Lower leg skin (tissue), 4 donors: Measurements from ENCODE around the gene ASB10. TPM values are rescaled to one million over a fixed set of nuclear protein-coding genes. Genes with fewer than 3 reads are reported as not detected.
A peak's percentile ranks its signal among the peaks of the same experiment; 100 is the strongest.

Experiments used
- DNase-seq, 2 donors: peaks; one replicate each; pipeline ENCODE4 v3.0.0-alpha.2; 2019; ENCODE audit warnings: low spot score in 2 of 2
- H3K4me3 ChIP-seq: fragments of 200-600 bp; sonication (generic); 2 replicates; pipeline ENCODE4 v1.5.1; 2017; ENCODE audit warnings: mild to moderate bottlenecking, low read depth; ENCODE audit not compliant: poor library complexity, severe bottlenecking
- POLR2A ChIP-seq, 2 donors: fragments of 450-650 bp; IDR thresholded peaks; one replicate each; pipeline ENCODE4 v1.6.1; 2016 to 2017; ENCODE audit warnings: antibody characterized with exemption in 2 of 2, mild to moderate bottlenecking in 1 of 2, moderate library complexity in 1 of 2
- WGBS, 2 donors: methylation state at CpG; one replicate each; pipeline ENCODE4 v1.1.5; 2018; 5-methylcytosine and 5-hydroxymethylcytosine counted together
- intact Hi-C: fragments of 100-400 bp; cut with DNase I; formaldehyde crosslinking; loops from one replicate; pipeline ENCODE4 v1.15.0; 2023; ENCODE audit warnings: low total_unique reads
- total RNA-seq, 4 donors: library from RNA; depleted of rRNA; stranded (reverse); fragments of >200 nt; gene quantifications; one replicate each; pipeline ENCODE4 v1.1.0, GENCODE V29; 2016
- TF ChIP-seq, protein P1 (sequence below), 3 donors: fragments of 450-650 bp; IDR thresholded peaks; one replicate each; pipeline ENCODE4 v1.5.1; 2016; ENCODE audit warnings: antibody characterized with exemption in 3 of 3, mild to moderate bottlenecking in 3 of 3, moderate library complexity in 2 of 3

The ASB10 gene
- total RNA-seq, 4 donors from 2014 or later = not detected

DNA sequence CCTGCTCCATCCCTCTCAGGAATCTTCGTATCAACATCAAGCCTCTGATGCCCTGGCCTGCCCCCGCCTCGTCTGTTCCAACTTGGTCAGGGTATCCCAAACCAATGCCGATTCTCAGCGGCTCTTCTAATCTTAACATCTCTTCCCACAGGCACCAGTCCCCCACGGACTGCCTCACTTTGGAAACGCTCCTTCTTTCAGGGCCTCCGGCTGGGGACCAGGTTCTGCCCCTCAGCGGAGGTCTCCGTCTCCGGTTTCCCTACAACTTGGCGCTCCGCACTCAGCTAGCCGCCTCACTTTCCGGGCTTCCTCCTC lies 39.5 kb upstream of the ASB10 start:
- intact Hi-C loops = no loop called here
- 0 to 2% methylated on average over 15 of the region's 15 CpGs for WGBS, 2 donors

GRCh38 chr7:151225948-151226510 lies 39.0 kb upstream of the ASB10 start:
- DNase-seq = no peak
- intact Hi-C loops = no loop called here
- H3K4me3 ChIP-seq = peak overlapping the region; percentile 69
- TF ChIP-seq, protein P1, sequence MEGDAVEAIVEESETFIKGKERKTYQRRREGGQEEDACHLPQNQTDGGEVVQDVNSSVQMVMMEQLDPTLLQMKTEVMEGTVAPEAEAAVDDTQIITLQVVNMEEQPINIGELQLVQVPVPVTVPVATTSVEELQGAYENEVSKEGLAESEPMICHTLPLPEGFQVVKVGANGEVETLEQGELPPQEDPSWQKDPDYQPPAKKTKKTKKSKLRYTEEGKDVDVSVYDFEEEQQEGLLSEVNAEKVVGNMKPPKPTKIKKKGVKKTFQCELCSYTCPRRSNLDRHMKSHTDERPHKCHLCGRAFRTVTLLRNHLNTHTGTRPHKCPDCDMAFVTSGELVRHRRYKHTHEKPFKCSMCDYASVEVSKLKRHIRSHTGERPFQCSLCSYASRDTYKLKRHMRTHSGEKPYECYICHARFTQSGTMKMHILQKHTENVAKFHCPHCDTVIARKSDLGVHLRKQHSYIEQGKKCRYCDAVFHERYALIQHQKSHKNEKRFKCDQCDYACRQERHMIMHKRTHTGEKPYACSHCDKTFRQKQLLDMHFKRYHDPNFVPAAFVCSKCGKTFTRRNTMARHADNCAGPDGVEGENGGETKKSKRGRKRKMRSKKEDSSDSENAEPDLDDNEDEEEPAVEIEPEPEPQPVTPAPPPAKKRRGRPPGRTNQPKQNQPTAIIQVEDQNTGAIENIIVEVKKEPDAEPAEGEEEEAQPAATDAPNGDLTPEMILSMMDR (IDR thresholded peaks at IDR 0.05) = no peak
- no peak for TF ChIP-seq POLR2A (IDR thresholded peaks at IDR 0.05)
- WGBS, 2 donors = 51 to 56% methylated on average over 8 of the region's 8 CpGs

More for the DNA sequence above, 39.5 kb upstream of the ASB10 start:
- peak overlapping the region; percentile 69 for H3K4me3 ChIP-seq
- DNase-seq = no peak
- TF ChIP-seq POLR2A (IDR thresholded peaks at IDR 0.05) = no peak
- TF ChIP-seq, protein P1 (IDR thresholded peaks at IDR 0.05) = no peak

DNA sequence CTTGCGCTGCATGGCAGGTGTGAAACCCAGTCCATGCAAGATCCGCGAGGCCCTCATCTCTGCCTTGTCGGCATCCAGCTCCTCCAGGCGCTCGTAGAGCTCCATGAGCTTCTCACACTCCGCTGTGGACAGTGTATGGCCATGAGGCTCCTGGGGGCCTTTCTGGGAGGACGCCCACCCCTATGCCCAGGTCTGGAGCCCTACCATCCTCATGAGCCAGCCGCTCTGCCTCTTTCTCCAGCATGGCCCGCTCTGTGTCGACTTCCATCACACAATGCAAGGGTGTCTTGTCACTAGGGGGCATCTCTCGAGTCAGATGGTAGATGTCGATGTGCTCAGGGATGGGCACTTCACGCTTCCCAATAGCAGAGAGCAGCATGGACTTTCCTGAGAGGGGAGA lies 36.7 kb upstream of the ASB10 start:
- no peak for DNase-seq
- 92 to 94% methylated on average over 14 of the region's 14 CpGs for WGBS, 2 donors
- H3K4me3 ChIP-seq = no peak overlapping the region
- no peak for TF ChIP-seq POLR2A (IDR thresholded peaks at IDR 0.05)
- TF ChIP-seq, protein P1 (IDR thresholded peaks at IDR 0.05) = no peak
- intact Hi-C loops = no loop called here

GRCh38 chr7:151218170-151218569 lies 31.1 kb upstream of the ASB10 start:
- intact Hi-C loops = no loop called here
- TF ChIP-seq, protein P1 (IDR thresholded peaks at IDR 0.05) = no peak
- TF ChIP-seq POLR2A (IDR thresholded peaks at IDR 0.05) = no peak
- no peak for DNase-seq
- whole genome bisulfite sequencing, 2 donors = 75 to 78% methylated on average over 9 of the region's 9 CpGs
- no peak overlapping the region for H3K4me3 ChIP-seq

- intact Hi-C loops = no loop called here
- DNase-seq = no peak
- no peak overlapping the region for H3K4me3 ChIP-seq
- TF ChIP-seq, protein P1 (IDR thresholded peaks at IDR 0.05) = no peak
- no peak for TF ChIP-seq POLR2A (IDR thresholded peaks at IDR 0.05)
- 92 to 94% methylated on average over 5 of the region's 5 CpGs for WGBS, 2 donors
These were observed 28.3 kb upstream of the ASB10 start for GRCh38 chr7:151215396-151215795.

- WGBS, 2 donors = 74 to 77% methylated on average over 3 of the region's 3 CpGs
- intact Hi-C loops = no loop called here
These were observed 26.8 kb upstream of the ASB10 start for GRCh38 chr7:151213826-151214225.

More at GRCh38 chr7:151213826-151214225, 26.8 kb upstream of the ASB10 start:
- TF ChIP-seq, protein P1 (IDR thresholded peaks at IDR 0.05) = no peak
- no peak for TF ChIP-seq POLR2A (IDR thresholded peaks at IDR 0.05)
- DNase-seq = no peak
- no peak overlapping the region for H3K4me3 ChIP-seq
